ENCODE measurements around the gene MAST2. TPM values are rescaled to one million over a fixed set of nuclear protein-coding genes. Genes with fewer than 3 reads are reported as not detected.

The MAST2 gene
- total RNA-seq, 1 experiment from 2014 or later: 77.0 TPM

DNA sequence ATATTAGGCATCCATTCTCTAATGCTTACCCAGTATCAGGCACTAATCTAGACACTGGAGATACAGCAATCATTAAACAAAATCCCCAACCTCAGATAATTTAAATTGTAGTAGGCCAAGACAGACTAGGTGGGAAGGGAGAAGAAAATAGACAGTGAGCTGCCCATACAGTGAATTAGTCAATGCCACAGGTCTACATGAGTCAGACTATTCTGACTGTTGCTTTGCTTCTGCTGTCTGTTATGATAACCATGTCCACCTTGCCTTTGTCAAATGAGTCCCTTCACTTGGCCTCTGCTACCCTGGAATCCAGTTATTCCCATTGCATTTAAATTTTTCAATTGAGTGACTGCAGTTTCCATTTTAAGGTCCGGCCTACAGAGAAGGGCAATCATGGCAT is 269.6 kb downstream of the MAST2 start:
- no TSS peak for BruUV-seq (replicated peaks)
- H3K36me3 ChIP-seq (ENCODE audit: control insufficient read depth, insufficient read depth, low read length): peaks cover 7% of the 10 kb centered on the region; the same call in 1 of the 2 replicates
- no peaks in the 10 kb centered on the region for H3K27me3 ChIP-seq (ENCODE audit: control insufficient read depth, insufficient read depth, low read length)
- in situ Hi-C loops (cut with HindIII; ENCODE audit: low pct_unique_long_range_greater_than_20kb, low sequenced_read_pairs) (no loop called here), intact Hi-C loops (cut with micrococcal nuclease; ENCODE audit: unreplicated experiment) (no loop called here)
- DNase-seq (ENCODE audit: low read depth, low spot score): no peak
- no peak overlapping the region for H3K27ac ChIP-seq (ENCODE audit: low read length)
- no peak for ATAC-seq
- H3K4me3 ChIP-seq (ENCODE audit: low read depth in 2 of 2, low read length in 2 of 2): no peak overlapping the region
- CTCF ChIA-PET: interaction anchor here (0.7 kb wide), 1 partner anchor 37 kb away, joined by 5 read pairs; no protein-coding TSS in a partner anchor
- TF ChIP-seq SIN3A (IDR thresholded peaks at IDR 0.05; ENCODE audit: borderline replicate concordance, insufficient read depth, low read depth, low read length): no peak
- TF ChIP-seq, protein P1, sequence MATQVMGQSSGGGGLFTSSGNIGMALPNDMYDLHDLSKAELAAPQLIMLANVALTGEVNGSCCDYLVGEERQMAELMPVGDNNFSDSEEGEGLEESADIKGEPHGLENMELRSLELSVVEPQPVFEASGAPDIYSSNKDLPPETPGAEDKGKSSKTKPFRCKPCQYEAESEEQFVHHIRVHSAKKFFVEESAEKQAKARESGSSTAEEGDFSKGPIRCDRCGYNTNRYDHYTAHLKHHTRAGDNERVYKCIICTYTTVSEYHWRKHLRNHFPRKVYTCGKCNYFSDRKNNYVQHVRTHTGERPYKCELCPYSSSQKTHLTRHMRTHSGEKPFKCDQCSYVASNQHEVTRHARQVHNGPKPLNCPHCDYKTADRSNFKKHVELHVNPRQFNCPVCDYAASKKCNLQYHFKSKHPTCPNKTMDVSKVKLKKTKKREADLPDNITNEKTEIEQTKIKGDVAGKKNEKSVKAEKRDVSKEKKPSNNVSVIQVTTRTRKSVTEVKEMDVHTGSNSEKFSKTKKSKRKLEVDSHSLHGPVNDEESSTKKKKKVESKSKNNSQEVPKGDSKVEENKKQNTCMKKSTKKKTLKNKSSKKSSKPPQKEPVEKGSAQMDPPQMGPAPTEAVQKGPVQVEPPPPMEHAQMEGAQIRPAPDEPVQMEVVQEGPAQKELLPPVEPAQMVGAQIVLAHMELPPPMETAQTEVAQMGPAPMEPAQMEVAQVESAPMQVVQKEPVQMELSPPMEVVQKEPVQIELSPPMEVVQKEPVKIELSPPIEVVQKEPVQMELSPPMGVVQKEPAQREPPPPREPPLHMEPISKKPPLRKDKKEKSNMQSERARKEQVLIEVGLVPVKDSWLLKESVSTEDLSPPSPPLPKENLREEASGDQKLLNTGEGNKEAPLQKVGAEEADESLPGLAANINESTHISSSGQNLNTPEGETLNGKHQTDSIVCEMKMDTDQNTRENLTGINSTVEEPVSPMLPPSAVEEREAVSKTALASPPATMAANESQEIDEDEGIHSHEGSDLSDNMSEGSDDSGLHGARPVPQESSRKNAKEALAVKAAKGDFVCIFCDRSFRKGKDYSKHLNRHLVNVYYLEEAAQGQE (IDR thresholded peaks at IDR 0.05; ENCODE audit: insufficient read depth in 1 of 2, low read depth in 2 of 2, low read length in 1 of 2): no peak
- TF ChIP-seq, protein P2, sequence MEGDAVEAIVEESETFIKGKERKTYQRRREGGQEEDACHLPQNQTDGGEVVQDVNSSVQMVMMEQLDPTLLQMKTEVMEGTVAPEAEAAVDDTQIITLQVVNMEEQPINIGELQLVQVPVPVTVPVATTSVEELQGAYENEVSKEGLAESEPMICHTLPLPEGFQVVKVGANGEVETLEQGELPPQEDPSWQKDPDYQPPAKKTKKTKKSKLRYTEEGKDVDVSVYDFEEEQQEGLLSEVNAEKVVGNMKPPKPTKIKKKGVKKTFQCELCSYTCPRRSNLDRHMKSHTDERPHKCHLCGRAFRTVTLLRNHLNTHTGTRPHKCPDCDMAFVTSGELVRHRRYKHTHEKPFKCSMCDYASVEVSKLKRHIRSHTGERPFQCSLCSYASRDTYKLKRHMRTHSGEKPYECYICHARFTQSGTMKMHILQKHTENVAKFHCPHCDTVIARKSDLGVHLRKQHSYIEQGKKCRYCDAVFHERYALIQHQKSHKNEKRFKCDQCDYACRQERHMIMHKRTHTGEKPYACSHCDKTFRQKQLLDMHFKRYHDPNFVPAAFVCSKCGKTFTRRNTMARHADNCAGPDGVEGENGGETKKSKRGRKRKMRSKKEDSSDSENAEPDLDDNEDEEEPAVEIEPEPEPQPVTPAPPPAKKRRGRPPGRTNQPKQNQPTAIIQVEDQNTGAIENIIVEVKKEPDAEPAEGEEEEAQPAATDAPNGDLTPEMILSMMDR (IDR thresholded peaks at IDR 0.05): no peak
- TF ChIP-seq TCF7L2 (IDR thresholded peaks at IDR 0.05; ENCODE audit: low read depth, low read length): no peak
- no peak for TF ChIP-seq POLR2AphosphoS5 (IDR thresholded peaks at IDR 0.05; ENCODE audit: low read depth, low read length)
- POLR2A ChIA-PET: no interaction called here
- no peaks in the 10 kb centered on the region for H3K9me3 ChIP-seq (ENCODE audit: control insufficient read depth, insufficient read depth, low read depth, low read length)
- H3K4me1 ChIP-seq (ENCODE audit: control insufficient read depth, insufficient read depth, low read length): no peaks in the 10 kb centered on the region

DNA sequence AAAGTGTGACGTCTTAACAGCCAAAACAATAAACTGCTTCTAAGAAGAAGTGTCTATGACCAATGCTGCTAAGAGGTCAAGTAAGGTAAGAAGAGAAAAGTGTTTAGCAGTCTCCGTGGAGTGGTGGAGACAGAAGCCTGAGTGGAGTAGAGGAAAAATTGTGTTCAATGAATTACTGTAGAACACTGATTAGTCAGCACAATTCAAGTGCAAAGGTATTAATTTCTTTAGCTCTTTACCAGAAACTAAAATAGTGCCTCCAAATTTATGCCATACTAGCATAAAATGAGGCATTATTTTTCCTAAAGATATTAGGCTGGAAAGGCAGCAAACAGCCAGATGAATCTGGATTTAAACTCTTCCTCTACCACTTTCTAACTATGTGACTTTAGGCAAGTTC is 272.9 kb downstream of the MAST2 start:
- H3K4me3 ChIP-seq (ENCODE audit: low read depth in 2 of 2, low read length in 2 of 2): no peak overlapping the region
- no peak for TF ChIP-seq TCF7L2 (IDR thresholded peaks at IDR 0.05; ENCODE audit: low read depth, low read length)
- TF ChIP-seq, protein P2 (IDR thresholded peaks at IDR 0.05): no peak
- no peak for TF ChIP-seq SIN3A (IDR thresholded peaks at IDR 0.05; ENCODE audit: borderline replicate concordance, insufficient read depth, low read depth, low read length)
- TF ChIP-seq, protein P1 (IDR thresholded peaks at IDR 0.05; ENCODE audit: insufficient read depth in 1 of 2, low read depth in 2 of 2, low read length in 1 of 2): no peak
- TF ChIP-seq POLR2AphosphoS5 (IDR thresholded peaks at IDR 0.05; ENCODE audit: low read depth, low read length): no peak
- no peaks in the 10 kb centered on the region for H3K4me1 ChIP-seq (ENCODE audit: control insufficient read depth, insufficient read depth, low read length)
- no peak overlapping the region for H3K27ac ChIP-seq (ENCODE audit: low read length)
- CTCF ChIA-PET: no interaction called here
- no peaks in the 10 kb centered on the region for H3K27me3 ChIP-seq (ENCODE audit: control insufficient read depth, insufficient read depth, low read length)
- no peaks in the 10 kb centered on the region for H3K9me3 ChIP-seq (ENCODE audit: control insufficient read depth, insufficient read depth, low read depth, low read length)
- no peak for DNase-seq (ENCODE audit: low read depth, low spot score)
- H3K36me3 ChIP-seq (ENCODE audit: control insufficient read depth, insufficient read depth, low read length): peaks cover 7% of the 10 kb centered on the region; the same call in 1 of the 2 replicates
- POLR2A ChIA-PET: no interaction called here
- intact Hi-C loops (cut with micrococcal nuclease; ENCODE audit: unreplicated experiment): no loop called here
- in situ Hi-C loops (cut with HindIII; ENCODE audit: low pct_unique_long_range_greater_than_20kb, low sequenced_read_pairs): no loop called here
- no peak for ATAC-seq
- BruUV-seq (replicated peaks): no TSS peak
